K562 (cell line): Measurements from ENCODE around the gene NAA40. TPM values are rescaled to one million over a fixed set of nuclear protein-coding genes. Genes with fewer than 3 reads are reported as not detected.

Experiments
- polyA plus RNA-seq, 8 experiments: library from polyadenylated mRNA; depleted of rRNA in 4 of 8; stranded (reverse) in 5 of 8; unstranded in 3 of 8; fragments of >200 nt; fragmentation: Nextera tagmentation in 2 of 8; fragmentation: Illumina TruSeq in 1 of 8; extraction: Ambion mirVana in 2 of 8; extraction: Trizol in 1 of 8; gene quantifications; 2 replicates each; pipeline versions ENCODE4 v1.2.1 to v1.2.3, GENCODE V29; 2011 to 2014; ENCODE audit warnings: inconsistent platforms in 1 of 8, missing spikeins in 1 of 8
- small RNA-seq: library from RNA; depleted of rRNA; stranded (forward); fragments of <200 nt; gene quantifications from one replicate; pipeline ENCODE3, GENCODE V24; 2014
- total RNA-seq, 7 experiments: library from RNA; depleted of rRNA in 6 of 7; stranded (reverse); fragments of >200 nt in 6 of 7; fragmentation: Illumina TruSeq in 2 of 7; extraction: Trizol in 2 of 7; gene quantifications; 2 replicates each; pipeline versions ENCODE4 v1.2.1 to v1.2.3, GENCODE V29; 2011 to 2021; ENCODE audit warnings: low replicate concordance in 1 of 7

Gene NAA40
- total and polyA plus RNA-seq, 9 of the 15 experiments (the other 6 are each of a cell fraction or from before 2014, with no cell fraction given): 6.2 to 39.0 (median 23.1) TPM

Small RNA genes lying within 50 kb of the gene (small RNA-seq; reads per million reads assigned to genes)
- not detected for gene RNU6-45P

Other genes starting within 250 kb of the NAA40 start
Only the 7 nearest of the 9 such genes appear.
- gene ZFTA, start 170.2 kb upstream of the NAA40 start, total RNA-seq (2014; rRNA removed): 6.7 and 7.6 TPM in 2 replicates
- 2.9 and 3.0 TPM in 2 replicates for gene ZFTA, start 170.2 kb upstream of the NAA40 start, total RNA-seq (2014; rRNA removed; fragmentation: Illumina TruSeq; extraction: Trizol)
- 3.7 and 4.2 TPM in 2 replicates for gene ZFTA, start 170.2 kb upstream of the NAA40 start, total RNA-seq (2015; rRNA removed; fragmentation: Illumina TruSeq; extraction: Trizol)
- gene ZFTA, start 170.2 kb upstream of the NAA40 start, total RNA-seq (2021): 8.4 and 12.3 TPM in 2 replicates
- gene ZFTA, start 170.2 kb upstream of the NAA40 start, polyA plus RNA-seq (2011; rRNA removed): 2.6 and 2.8 TPM in 2 replicates
- 2.5 and 2.6 TPM in 2 replicates for gene ZFTA, start 170.2 kb upstream of the NAA40 start, polyA plus RNA-seq (2014; fragmentation: Illumina TruSeq; extraction: Trizol)
- gene ZFTA, start 170.2 kb upstream of the NAA40 start, polyA plus RNA-seq (2014; fragmentation: Nextera tagmentation; extraction: Ambion mirVana): under 1 TPM; 0.45 TPM
- 4.6 and 5.1 TPM in 2 replicates for gene ZFTA, start 170.2 kb upstream of the NAA40 start, polyA plus RNA-seq (2014; rRNA removed)
- gene SPINDOC, start 125.5 kb upstream of the NAA40 start, total RNA-seq (2014; rRNA removed): 36.3 and 39.3 TPM in 2 replicates
- 11.5 and 11.8 TPM in 2 replicates for gene SPINDOC, start 125.5 kb upstream of the NAA40 start, total RNA-seq (2014; rRNA removed; fragmentation: Illumina TruSeq; extraction: Trizol)
- gene SPINDOC, start 125.5 kb upstream of the NAA40 start, total RNA-seq (2015; rRNA removed; fragmentation: Illumina TruSeq; extraction: Trizol): 31.4 and 31.9 TPM in 2 replicates
- gene SPINDOC, start 125.5 kb upstream of the NAA40 start, total RNA-seq (2021): 33.0 and 35.3 TPM in 2 replicates
- gene SPINDOC, start 125.5 kb upstream of the NAA40 start, polyA plus RNA-seq (2011; rRNA removed): 15.1 and 16.9 TPM in 2 replicates
- 19.6 and 26.5 TPM in 2 replicates for gene SPINDOC, start 125.5 kb upstream of the NAA40 start, polyA plus RNA-seq (2014; fragmentation: Illumina TruSeq; extraction: Trizol)
- under 1 TPM; 0.70 to 0.95 TPM for gene SPINDOC, start 125.5 kb upstream of the NAA40 start, polyA plus RNA-seq (2014; fragmentation: Nextera tagmentation; extraction: Ambion mirVana)
- gene SPINDOC, start 125.5 kb upstream of the NAA40 start, polyA plus RNA-seq (2014; rRNA removed): 35.0 and 38.6 TPM in 2 replicates
- 17.8 and 25.4 TPM in 2 replicates for gene MARK2, start 99.9 kb upstream of the NAA40 start, total RNA-seq (2014; rRNA removed)
- 12.1 and 13.8 TPM in 2 replicates for gene MARK2, start 99.9 kb upstream of the NAA40 start, total RNA-seq (2014; rRNA removed; fragmentation: Illumina TruSeq; extraction: Trizol)
- 15.1 and 17.4 TPM in 2 replicates for gene MARK2, start 99.9 kb upstream of the NAA40 start, total RNA-seq (2015; rRNA removed; fragmentation: Illumina TruSeq; extraction: Trizol)
- gene MARK2, start 99.9 kb upstream of the NAA40 start, total RNA-seq (2021): 36.3 and 43.5 TPM in 2 replicates
- gene MARK2, start 99.9 kb upstream of the NAA40 start, polyA plus RNA-seq (2011; rRNA removed): 13.8 and 18.5 TPM in 2 replicates
- 25.4 and 27.5 TPM in 2 replicates for gene MARK2, start 99.9 kb upstream of the NAA40 start, polyA plus RNA-seq (2014; fragmentation: Illumina TruSeq; extraction: Trizol)
- gene MARK2, start 99.9 kb upstream of the NAA40 start, polyA plus RNA-seq (2014; fragmentation: Nextera tagmentation; extraction: Ambion mirVana): under 1 TPM; 0.32 to 0.45 TPM
- gene MARK2, start 99.9 kb upstream of the NAA40 start, polyA plus RNA-seq (2014; rRNA removed): 20.9 and 23.0 TPM in 2 replicates
- 3.6 and 3.7 TPM in 2 replicates for gene RCOR2, start 21.8 kb upstream of the NAA40 start, total RNA-seq (2014; rRNA removed)
- gene RCOR2, start 21.8 kb upstream of the NAA40 start, total RNA-seq (2014; rRNA removed; fragmentation: Illumina TruSeq; extraction: Trizol): 0.83 and 1.4 TPM in 2 replicates
- gene RCOR2, start 21.8 kb upstream of the NAA40 start, total RNA-seq (2015; rRNA removed; fragmentation: Illumina TruSeq; extraction: Trizol): 2.2 and 2.4 TPM in 2 replicates
- 5.3 and 6.5 TPM in 2 replicates for gene RCOR2, start 21.8 kb upstream of the NAA40 start, total RNA-seq (2021)
- gene RCOR2, start 21.8 kb upstream of the NAA40 start, polyA plus RNA-seq (2011; rRNA removed): 2.0 and 4.0 TPM in 2 replicates
- gene RCOR2, start 21.8 kb upstream of the NAA40 start, polyA plus RNA-seq (2014; fragmentation: Illumina TruSeq; extraction: Trizol): 2.6 and 3.4 TPM in 2 replicates
- gene RCOR2, start 21.8 kb upstream of the NAA40 start, polyA plus RNA-seq (2014; fragmentation: Nextera tagmentation; extraction: Ambion mirVana): under 1 TPM in 1 of 2 experiments, not detected in 1; 0.04 TPM
- 2.8 and 4.2 TPM in 2 replicates for gene RCOR2, start 21.8 kb upstream of the NAA40 start, polyA plus RNA-seq (2014; rRNA removed)
- 924 and 1,130 TPM in 2 replicates for gene COX8A, start 35.6 kb downstream of the NAA40 start, total RNA-seq (2014; rRNA removed)
- gene COX8A, start 35.6 kb downstream of the NAA40 start, total RNA-seq (2014; rRNA removed; fragmentation: Illumina TruSeq; extraction: Trizol): 313 and 412 TPM in 2 replicates
- gene COX8A, start 35.6 kb downstream of the NAA40 start, total RNA-seq (2015; rRNA removed; fragmentation: Illumina TruSeq; extraction: Trizol): 716 and 837 TPM in 2 replicates
- 746 and 750 TPM in 2 replicates for gene COX8A, start 35.6 kb downstream of the NAA40 start, total RNA-seq (2021)
- 274 and 505 TPM in 2 replicates for gene COX8A, start 35.6 kb downstream of the NAA40 start, polyA plus RNA-seq (2011; rRNA removed)
- 410 and 1,021 TPM in 2 replicates for gene COX8A, start 35.6 kb downstream of the NAA40 start, polyA plus RNA-seq (2014; fragmentation: Illumina TruSeq; extraction: Trizol)
- gene COX8A, start 35.6 kb downstream of the NAA40 start, polyA plus RNA-seq (2014; fragmentation: Nextera tagmentation; extraction: Ambion mirVana): 100 to 1,000 TPM; 425 to 526 TPM
- gene COX8A, start 35.6 kb downstream of the NAA40 start, polyA plus RNA-seq (2014; rRNA removed): 1,206 and 1,380 TPM in 2 replicates
- gene OTUB1, start 47.4 kb downstream of the NAA40 start, total RNA-seq (2014; rRNA removed): 63.7 and 73.3 TPM in 2 replicates
- 24.4 and 29.5 TPM in 2 replicates for gene OTUB1, start 47.4 kb downstream of the NAA40 start, total RNA-seq (2014; rRNA removed; fragmentation: Illumina TruSeq; extraction: Trizol)
- 37.6 and 39.9 TPM in 2 replicates for gene OTUB1, start 47.4 kb downstream of the NAA40 start, total RNA-seq (2015; rRNA removed; fragmentation: Illumina TruSeq; extraction: Trizol)
- gene OTUB1, start 47.4 kb downstream of the NAA40 start, total RNA-seq (2021): 66.5 and 71.0 TPM in 2 replicates
- gene OTUB1, start 47.4 kb downstream of the NAA40 start, polyA plus RNA-seq (2011; rRNA removed): 66.1 and 90.0 TPM in 2 replicates
- 58.4 and 76.3 TPM in 2 replicates for gene OTUB1, start 47.4 kb downstream of the NAA40 start, polyA plus RNA-seq (2014; fragmentation: Illumina TruSeq; extraction: Trizol)
- gene OTUB1, start 47.4 kb downstream of the NAA40 start, polyA plus RNA-seq (2014; fragmentation: Nextera tagmentation; extraction: Ambion mirVana): 100 to 1,000 TPM; 109 to 134 TPM
- 95.3 and 104 TPM in 2 replicates for gene OTUB1, start 47.4 kb downstream of the NAA40 start, polyA plus RNA-seq (2014; rRNA removed)
- gene FLRT1, start 96.9 kb downstream of the NAA40 start, total RNA-seq (2014; rRNA removed): not detected in 2 replicates
- gene FLRT1, start 96.9 kb downstream of the NAA40 start, total RNA-seq (2014; rRNA removed; fragmentation: Illumina TruSeq; extraction: Trizol): not detected in 2 replicates
- not detected in 2 replicates for gene FLRT1, start 96.9 kb downstream of the NAA40 start, total RNA-seq (2015; rRNA removed; fragmentation: Illumina TruSeq; extraction: Trizol)
- not detected in 2 replicates for gene FLRT1, start 96.9 kb downstream of the NAA40 start, total RNA-seq (2021)
- not detected in 2 replicates for gene FLRT1, start 96.9 kb downstream of the NAA40 start, polyA plus RNA-seq (2011; rRNA removed)
- not detected in 2 replicates for gene FLRT1, start 96.9 kb downstream of the NAA40 start, polyA plus RNA-seq (2014; fragmentation: Illumina TruSeq; extraction: Trizol)
- not detected for gene FLRT1, start 96.9 kb downstream of the NAA40 start, polyA plus RNA-seq (2014; fragmentation: Nextera tagmentation; extraction: Ambion mirVana)
- not detected in 2 replicates for gene FLRT1, start 96.9 kb downstream of the NAA40 start, polyA plus RNA-seq (2014; rRNA removed)